HUES64 (cell line): ENCODE data around the gene SLC15A2.

ENCODE experiments used
- H3K27ac ChIP-seq: 2 replicates; pipeline ENCODE4 v1.7.0; 2013; ENCODE audit warnings: low read depth, low read length, inconsistent platforms
- H3K27me3 ChIP-seq: 2 replicates; pipeline ENCODE4 v1.6.1; 2013; ENCODE audit warnings: mild to moderate bottlenecking, low read length; ENCODE audit not compliant: insufficient read depth
- H3K36me3 ChIP-seq: 2 replicates; pipeline ENCODE4 v1.6.1; 2013; ENCODE audit warnings: mild to moderate bottlenecking, low read length; ENCODE audit not compliant: insufficient read depth
- H3K4me1 ChIP-seq: 2 replicates; pipeline ENCODE4 v1.6.1; 2013; ENCODE audit warnings: mild to moderate bottlenecking, low read length, moderate library complexity; ENCODE audit not compliant: insufficient read depth
- H3K4me3 ChIP-seq: 2 replicates; pipeline ENCODE4 v1.5.1; 2013; ENCODE audit warnings: mild to moderate bottlenecking, low read length, moderate library complexity
- H3K9ac ChIP-seq: 2 replicates; pipeline ENCODE4 v1.6.1; 2013; ENCODE audit warnings: mild to moderate bottlenecking, low read depth, low read length
- H3K9me3 ChIP-seq: 2 replicates; pipeline ENCODE4 v1.6.1; 2013; ENCODE audit warnings: low read depth, low read length; ENCODE audit not compliant: insufficient read depth
- WGBS: fragments of 150-250, 120-280 bp; methylation state at CpG from one replicate; pipeline ENCODE4 v1.1.7; 2013; ENCODE audit warnings: missing lambda C conversion rate; 5-methylcytosine and 5-hydroxymethylcytosine counted together

Gene SLC15A2

GRCh38 chr3:121985846-121986245, 91.6 kb downstream of the SLC15A2 start:
- Histone ChIP-seq H3K27me3 (no peaks in the 10 kb centered on the region), H3K9ac (no peak overlapping the region), H3K4me1 (no peaks in the 10 kb centered on the region), H3K36me3 (no peaks in the 10 kb centered on the region), H3K4me3 (no peak overlapping the region), H3K27ac (no peak overlapping the region), H3K9me3 (peaks cover 12% of the 10 kb centered on the region; the same call in 1 of the 2 replicates)
- WGBS = 95% methylated on average over 2 of the region's 2 CpGs

GRCh38 chr3:121988146-121988545, 93.9 kb downstream of the SLC15A2 start:
- H3K27ac ChIP-seq = no peak overlapping the region
- no peaks in the 10 kb centered on the region for H3K27me3 ChIP-seq
- no peaks in the 10 kb centered on the region for H3K4me1 ChIP-seq
- H3K36me3 ChIP-seq = no peaks in the 10 kb centered on the region
- H3K9me3 ChIP-seq = peaks cover 9% of the 10 kb centered on the region; the same call in 1 of the 2 replicates
- 87% methylated on average over 2 of the region's 2 CpGs for WGBS
- H3K9ac ChIP-seq = no peak overlapping the region
- H3K4me3 ChIP-seq = no peak overlapping the region

- no peak overlapping the region for H3K27ac ChIP-seq
- no peak overlapping the region for H3K4me3 ChIP-seq
- no peaks in the 10 kb centered on the region for H3K9me3 ChIP-seq
- no peak overlapping the region for H3K9ac ChIP-seq
- no peaks in the 10 kb centered on the region for H3K36me3 ChIP-seq
- no peaks in the 10 kb centered on the region for H3K27me3 ChIP-seq
- H3K4me1 ChIP-seq = no peaks in the 10 kb centered on the region
Observed at GRCh38 chr3:121989943-121990342, 95.7 kb downstream of the SLC15A2 start.

GRCh38 chr3:121992601-121993560, 98.7 kb downstream of the SLC15A2 start:
- Histone ChIP-seq H3K27me3 (no peaks in the 10 kb centered on the region), H3K9ac (no peak overlapping the region), H3K4me1 (no peaks in the 10 kb centered on the region), H3K9me3 (no peaks in the 10 kb centered on the region), H3K4me3 (no peak overlapping the region), H3K27ac (no peak overlapping the region), H3K36me3 (no peaks in the 10 kb centered on the region)
- 90% methylated on average over 31 of the region's 31 CpGs for WGBS
